SKM-1 treated with dmso at 0.1 percent for 144 hours (cell line): ENCODE data around the gene NT5C2.
"Not testable (repeated sequence)": the region's sequence is repeated elsewhere in the genome, so short reads cannot be mapped to it uniquely, and the experiment has no call there.

Source experiments
- DNase-seq: peaks from one replicate; lab custom pipeline; 2025; ENCODE audit not compliant: unreplicated experiment; lab: John Stamatoyannopoulos, UW

The NT5C2 gene

GRCh38 chr10:103167554-103167953, 25.5 kb downstream of the NT5C2 start:
- not testable (repeated sequence) for DNase-seq

DNA sequence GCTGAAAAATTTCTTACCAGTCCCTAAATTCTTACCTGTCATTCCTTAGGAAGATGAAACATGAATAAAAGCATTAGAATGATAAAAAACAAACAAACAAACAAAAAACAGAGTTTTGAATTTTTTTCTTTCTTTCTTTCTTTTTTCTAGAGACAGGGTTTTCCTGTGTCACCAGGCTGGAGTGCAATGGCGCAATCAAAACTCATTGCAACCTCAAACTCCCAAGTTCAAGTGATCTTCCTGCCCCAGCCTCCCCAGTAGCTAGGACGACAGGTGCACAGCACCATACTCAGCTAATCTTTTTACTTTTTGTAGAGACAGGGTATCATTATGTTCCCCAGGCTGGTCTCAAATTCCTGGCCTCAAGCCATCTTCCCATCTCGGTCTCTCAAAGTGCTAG, 26.5 kb downstream of the NT5C2 start:
- DNase-seq: no peak

DNA sequence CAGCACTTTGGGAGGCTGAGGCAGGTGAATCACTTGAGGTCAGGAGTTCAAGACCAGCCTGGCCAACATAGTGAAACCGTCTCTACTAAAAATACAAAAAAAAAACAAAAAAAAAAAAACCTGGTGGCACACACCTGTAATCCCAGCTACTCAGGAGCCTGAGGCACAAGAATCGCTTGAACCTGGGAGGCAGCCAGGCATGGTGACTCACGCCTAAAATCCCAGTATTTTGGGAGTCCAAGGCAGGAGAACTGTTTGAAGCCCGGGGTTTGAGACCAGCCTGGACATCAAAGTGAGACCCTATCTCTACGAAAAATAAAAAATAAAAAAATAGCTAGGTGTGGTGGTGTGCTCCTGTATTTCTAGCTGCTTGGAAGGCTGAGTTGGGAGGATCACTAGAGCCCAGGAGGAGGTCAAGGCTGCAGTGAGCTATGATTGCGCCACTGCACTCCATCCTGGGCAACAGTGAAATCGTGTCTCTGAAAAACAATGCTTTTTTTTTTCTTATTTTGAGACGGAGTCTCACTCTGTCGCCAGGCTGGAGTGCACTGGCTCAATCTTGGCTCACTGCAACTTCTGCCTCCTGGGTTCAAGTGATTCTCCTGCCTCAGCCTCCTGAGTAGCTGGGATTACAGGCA, 29.2 kb downstream of the NT5C2 start:
- DNase-seq: not testable (repeated sequence)

- no peak for DNase-seq
These were observed 35.8 kb downstream of the NT5C2 start for GRCh38 chr10:103157246-103157645.

- DNase-seq: no peak
These were observed 37.5 kb downstream of the NT5C2 start for GRCh38 chr10:103155471-103156085.

- no peak for DNase-seq
These were observed 38.4 kb downstream of the NT5C2 start for GRCh38 chr10:103154521-103155299.

DNA sequence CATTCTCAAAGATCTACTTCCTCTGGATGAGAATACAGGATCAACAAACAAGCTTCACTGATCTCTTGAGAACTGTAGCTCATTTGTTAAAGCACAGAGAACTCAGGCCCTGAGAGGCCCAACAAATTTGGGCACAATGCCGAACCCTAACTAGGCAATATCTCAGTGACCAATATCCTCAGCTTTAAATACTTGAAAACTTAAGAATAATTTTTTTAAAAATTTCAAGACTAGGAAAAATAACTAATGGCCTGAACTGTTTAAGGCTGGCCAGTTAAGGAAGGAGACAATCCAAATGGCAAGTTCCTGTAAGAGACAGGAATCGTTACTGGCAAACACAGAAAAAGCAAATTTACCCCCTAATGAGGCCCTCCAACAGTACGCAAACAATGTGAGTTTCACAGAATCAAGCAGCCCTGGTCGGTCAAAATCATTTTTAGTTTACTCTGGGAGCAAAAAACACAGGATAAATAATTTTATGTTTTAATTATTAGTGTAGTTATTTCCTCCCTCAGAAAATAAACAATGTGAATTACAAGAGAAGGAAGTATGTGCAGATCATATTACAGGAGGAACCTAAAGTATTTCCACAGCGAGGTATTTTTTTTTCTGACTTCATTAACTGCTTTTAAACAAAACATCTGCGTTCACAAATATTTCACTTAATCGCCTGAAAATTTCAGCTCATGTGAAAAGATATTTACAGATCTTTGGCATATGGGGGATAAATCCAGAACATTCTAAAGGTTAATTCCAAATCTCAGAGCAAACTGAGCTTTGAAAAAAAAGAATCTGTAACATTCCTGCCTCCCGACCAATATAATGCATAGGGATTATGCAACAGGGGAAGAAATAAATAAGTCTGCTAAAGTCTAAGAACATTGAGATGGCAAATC, 39.5 kb downstream of the NT5C2 start:
- no peak for DNase-seq

- no peak for DNase-seq
These were observed 43.0 kb downstream of the NT5C2 start for GRCh38 chr10:103149991-103150622.

- DNase-seq: no peak
These were observed 45.4 kb downstream of the NT5C2 start for GRCh38 chr10:103147645-103148044.

- DNase-seq: no peak
These were observed 47.1 kb downstream of the NT5C2 start for GRCh38 chr10:103145860-103146466.

GRCh38 chr10:103145046-103145445, 48.0 kb downstream of the NT5C2 start:
- DNase-seq: no peak

DNA sequence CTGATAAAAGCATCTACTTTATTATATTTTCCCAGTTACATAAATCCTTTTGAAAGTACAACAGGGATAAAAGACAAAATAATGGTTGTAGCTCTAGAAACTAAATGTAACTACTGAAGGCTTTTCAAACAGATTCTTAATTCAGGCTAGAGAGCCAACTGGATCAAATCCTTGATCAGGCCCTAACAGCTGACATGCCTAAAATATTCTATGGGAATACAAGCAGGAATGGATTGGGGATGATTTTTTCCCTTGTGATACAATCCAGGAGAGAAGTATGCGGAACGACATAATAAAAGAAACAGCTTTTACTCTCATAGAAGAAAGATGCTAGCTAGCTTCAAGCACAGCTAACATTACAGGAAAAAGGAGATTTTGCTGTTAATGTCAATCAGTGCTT, 49.0 kb downstream of the NT5C2 start:
- no peak for DNase-seq

DNA sequence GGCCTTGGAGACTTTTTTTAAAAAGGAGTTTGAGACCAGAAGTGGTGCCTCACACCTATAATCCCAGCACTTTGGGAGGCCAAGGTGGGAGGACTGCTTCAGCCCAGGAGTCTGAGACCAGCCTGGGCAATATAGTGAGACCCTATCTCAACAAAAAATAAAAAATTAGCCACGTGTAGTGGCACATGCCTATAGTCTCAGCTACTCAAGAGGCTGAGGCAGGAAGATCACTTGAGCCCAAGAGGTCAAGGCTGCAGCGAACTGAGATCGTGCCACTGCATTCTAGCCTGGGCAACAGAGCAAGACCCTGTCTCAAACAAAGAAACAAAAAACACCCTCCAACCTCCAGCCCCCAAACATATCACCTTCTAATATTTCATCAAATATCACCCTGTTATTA, 49.4 kb downstream of the NT5C2 start:
- DNase-seq: not testable (repeated sequence)

DNA sequence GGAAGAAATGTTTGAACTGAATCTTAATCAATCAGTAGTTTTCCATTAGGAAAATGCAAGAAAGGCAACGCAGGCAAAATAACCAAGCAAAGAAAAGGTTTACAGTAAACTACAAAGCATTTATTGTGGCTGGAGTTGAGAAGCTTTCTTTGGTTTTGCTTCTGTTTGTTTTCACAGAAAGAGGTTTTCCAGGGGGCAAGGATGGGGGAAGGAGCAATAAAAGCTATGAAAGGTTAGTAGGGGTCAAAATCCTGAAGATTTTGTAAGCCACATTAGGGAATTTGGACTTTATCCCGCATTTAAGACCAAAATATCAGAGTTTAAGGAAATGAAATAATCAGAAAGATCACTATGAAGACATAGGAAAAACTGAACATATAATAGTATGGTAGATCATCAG, 51.1 kb downstream of the NT5C2 start:
- no peak for DNase-seq

GRCh38 chr10:103140469-103140868, 52.6 kb downstream of the NT5C2 start:
- DNase-seq: no peak

GRCh38 chr10:103139803-103140202, 53.3 kb downstream of the NT5C2 start:
- DNase-seq: no peak

DNA sequence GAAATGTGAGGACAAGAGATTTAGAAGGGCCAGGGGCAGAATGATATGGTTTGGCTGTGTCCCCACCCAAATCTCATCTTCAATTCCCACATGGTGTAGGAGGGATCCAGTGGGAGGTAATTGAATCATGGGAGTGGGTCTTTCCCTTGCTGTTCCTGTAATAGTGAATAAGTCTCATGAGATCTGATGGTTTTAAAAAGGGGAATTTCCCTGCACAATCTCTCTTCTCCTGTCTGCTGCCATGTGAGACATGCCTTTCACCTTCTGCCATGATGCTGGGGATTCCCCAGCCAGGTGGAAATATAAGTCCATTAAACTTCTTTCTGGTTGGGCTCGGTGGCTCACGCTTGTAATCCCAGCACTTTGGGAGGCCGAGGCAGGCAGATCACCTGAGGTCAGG, 57.9 kb downstream of the NT5C2 start:
- not testable (repeated sequence) for DNase-seq

- no peak for DNase-seq
These were observed 62.2 kb downstream of the NT5C2 start for GRCh38 chr10:103130910-103131309.

- DNase-seq: not testable (repeated sequence)
These were observed 62.9 kb downstream of the NT5C2 start for GRCh38 chr10:103130180-103130579.

- no peak for DNase-seq
These were observed 65.8 kb downstream of the NT5C2 start for GRCh38 chr10:103127241-103127640.
